Lower lobe of right lung (tissue), 2 donors: ENCODE measurements around the gene CBARP. TPM values are rescaled to one million over a fixed set of nuclear protein-coding genes. Genes with fewer than 3 reads are reported as not detected.

Experiments used
- ATAC-seq, 2 donors: fragments of 200-7000 bp; cut with Tn5 transposase; one replicate each; pipeline ENCODE4 v1.9.1; 2020 to 2022; ENCODE audit warnings: mild to moderate bottlenecking in 2 of 2, moderate library complexity in 2 of 2
- DNase-seq: peaks from one replicate; pipeline ENCODE4 v3.0.0-alpha.2; 2020
- H3K27ac ChIP-seq: fragments of 200-600 bp; one replicate; pipeline ENCODE4 v1.8.0; 2022
- H3K27me3 ChIP-seq: fragments of 200-600 bp; one replicate; pipeline ENCODE4 v1.8.0; 2022; ENCODE audit warnings: low read depth
- H3K36me3 ChIP-seq: fragments of 200-600 bp; one replicate; pipeline ENCODE4 v1.8.0; 2022; ENCODE audit warnings: mild to moderate bottlenecking
- H3K4me1 ChIP-seq: fragments of 200-600 bp; one replicate; pipeline ENCODE4 v1.8.0; 2022
- H3K4me3 ChIP-seq: fragments of 200-600 bp; one replicate; pipeline ENCODE4 v1.8.0; 2022; ENCODE audit warnings: mild to moderate bottlenecking
- H3K9me3 ChIP-seq: fragments of 200-600 bp; one replicate; pipeline ENCODE4 v1.8.0; 2022
- CTCF ChIP-seq: fragments of 200-600 bp; IDR thresholded peaks from one replicate; pipeline ENCODE4 v1.8.0; 2022; ENCODE audit warnings: antibody characterized with exemption, mild to moderate bottlenecking
- intact Hi-C: fragments of 100-400 bp; cut with DNase I; formaldehyde crosslinking; loops from one replicate; pipeline ENCODE4 v1.11.0; 2022
- total RNA-seq: library from RNA; stranded (reverse); fragmentation: NEBNext Ultra II Directional; extraction: Animal tissue kit (Norgen Biotek cat#: 25700); gene quantifications from one replicate; pipeline ENCODE4 v1.2.1, GENCODE V29; 2021
- donor health status: DM: no; HTN: yes; CAD: no; lungs with severe emphysema.

The CBARP gene
- total RNA-seq, 1 donor from 2014 or later = 0.41 TPM

- Histone ChIP-seq H3K27me3 (no peaks in the 10 kb centered on the region), H3K9me3 (no peaks in the 10 kb centered on the region), H3K4me1 (peaks cover 11% of the 10 kb centered on the region), H3K4me3 (no peak overlapping the region), H3K36me3 (peaks cover 72% of the 10 kb centered on the region), H3K27ac (no peak overlapping the region)
- DNase-seq (no peak), ATAC-seq (no peak)
- intact Hi-C loops = no loop called here
- no peak for TF ChIP-seq CTCF
Measured at GRCh38 chr19:1221904-1222255, 15.9 kb downstream of the CBARP start.

GRCh38 chr19:1220976-1221903 lies 16.6 kb downstream of the CBARP start:
- no peaks in the 10 kb centered on the region for H3K27me3 ChIP-seq
- intact Hi-C loops = no loop called here
- peaks cover 12% of the 10 kb centered on the region for H3K4me1 ChIP-seq
- TF ChIP-seq CTCF = peak; percentile 57
- no peak overlapping the region for H3K4me3 ChIP-seq
- peaks cover 65% of the 10 kb centered on the region for H3K36me3 ChIP-seq
- ATAC-seq (peak; percentile 26 to 38), DNase-seq (no peak)
- no peaks in the 10 kb centered on the region for H3K9me3 ChIP-seq
- H3K27ac ChIP-seq = no peak overlapping the region

- peaks cover 20% of the 10 kb centered on the region for H3K4me1 ChIP-seq
- no peaks in the 10 kb centered on the region for H3K9me3 ChIP-seq
- intact Hi-C loops = no loop called here
- H3K4me3 ChIP-seq = no peak overlapping the region
- no peak for DNase-seq
- no peak for ATAC-seq
- peaks cover 58% of the 10 kb centered on the region for H3K36me3 ChIP-seq
- no peak for TF ChIP-seq CTCF
- no peaks in the 10 kb centered on the region for H3K27me3 ChIP-seq
- no peak overlapping the region for H3K27ac ChIP-seq
Measured at GRCh38 chr19:1220477-1220930, 17.3 kb downstream of the CBARP start.

- H3K36me3 ChIP-seq = peaks cover 52% of the 10 kb centered on the region
- H3K9me3 ChIP-seq = no peaks in the 10 kb centered on the region
- ATAC-seq = no peak
- H3K27me3 ChIP-seq = no peaks in the 10 kb centered on the region
- no peak for DNase-seq
- no peak overlapping the region for H3K4me3 ChIP-seq
- no peak overlapping the region for H3K27ac ChIP-seq
- intact Hi-C loops = no loop called here
- H3K4me1 ChIP-seq = peaks cover 25% of the 10 kb centered on the region
- TF ChIP-seq CTCF = no peak
Measured at GRCh38 chr19:1219786-1220476, 17.9 kb downstream of the CBARP start.

- H3K4me1 ChIP-seq = peaks cover 35% of the 10 kb centered on the region
- no peak for ATAC-seq
- DNase-seq = no peak
- peak overlapping the region; percentile 59 for H3K27ac ChIP-seq
- no peak for TF ChIP-seq CTCF
- intact Hi-C loops = no loop called here
- peaks cover 42% of the 10 kb centered on the region for H3K36me3 ChIP-seq
- no peak overlapping the region for H3K4me3 ChIP-seq
- no peaks in the 10 kb centered on the region for H3K9me3 ChIP-seq
- H3K27me3 ChIP-seq = no peaks in the 10 kb centered on the region
Measured at GRCh38 chr19:1218751-1219567, 18.8 kb downstream of the CBARP start.
